Stomach smooth muscle (tissue), 2 donors: ENCODE measurements around the gene CELF2.

Source experiments
- H3K27ac ChIP-seq: one replicate; pipeline ENCODE4 v1.7.0; 2013; ENCODE audit warnings: mild to moderate bottlenecking, low read length, inconsistent platforms
- H3K27me3 ChIP-seq, 2 donors: one replicate each; pipeline ENCODE4 v1.7.0; 2013; ENCODE audit warnings: low read length in 2 of 2; ENCODE audit not compliant: insufficient read depth in 2 of 2, control insufficient read depth in 1 of 2
- H3K36me3 ChIP-seq, 2 donors: one replicate each; pipeline ENCODE4 v1.7.0; 2013; ENCODE audit warnings: low read length in 2 of 2; ENCODE audit not compliant: control insufficient read depth in 2 of 2, insufficient read depth in 2 of 2
- H3K4me1 ChIP-seq: one replicate; pipeline ENCODE4 v1.7.0; 2013; ENCODE audit warnings: low read length; ENCODE audit not compliant: control insufficient read depth, insufficient read depth
- H3K4me3 ChIP-seq, 2 donors: one replicate each; pipeline ENCODE4 v1.7.0; 2013; ENCODE audit warnings: low read length in 2 of 2
- H3K9ac ChIP-seq, 2 donors: one replicate each; pipeline ENCODE4 v1.7.0; 2013; ENCODE audit warnings: low read length in 2 of 2, mild to moderate bottlenecking in 1 of 2
- H3K9me3 ChIP-seq, 2 donors: one replicate each; pipeline ENCODE4 v1.7.0; 2013; ENCODE audit warnings: low read length in 2 of 2; ENCODE audit not compliant: control insufficient read depth in 2 of 2
- donor health status: healthy.
- donor health status: Pancreatic carcinoma.

The CELF2 gene

DNA sequence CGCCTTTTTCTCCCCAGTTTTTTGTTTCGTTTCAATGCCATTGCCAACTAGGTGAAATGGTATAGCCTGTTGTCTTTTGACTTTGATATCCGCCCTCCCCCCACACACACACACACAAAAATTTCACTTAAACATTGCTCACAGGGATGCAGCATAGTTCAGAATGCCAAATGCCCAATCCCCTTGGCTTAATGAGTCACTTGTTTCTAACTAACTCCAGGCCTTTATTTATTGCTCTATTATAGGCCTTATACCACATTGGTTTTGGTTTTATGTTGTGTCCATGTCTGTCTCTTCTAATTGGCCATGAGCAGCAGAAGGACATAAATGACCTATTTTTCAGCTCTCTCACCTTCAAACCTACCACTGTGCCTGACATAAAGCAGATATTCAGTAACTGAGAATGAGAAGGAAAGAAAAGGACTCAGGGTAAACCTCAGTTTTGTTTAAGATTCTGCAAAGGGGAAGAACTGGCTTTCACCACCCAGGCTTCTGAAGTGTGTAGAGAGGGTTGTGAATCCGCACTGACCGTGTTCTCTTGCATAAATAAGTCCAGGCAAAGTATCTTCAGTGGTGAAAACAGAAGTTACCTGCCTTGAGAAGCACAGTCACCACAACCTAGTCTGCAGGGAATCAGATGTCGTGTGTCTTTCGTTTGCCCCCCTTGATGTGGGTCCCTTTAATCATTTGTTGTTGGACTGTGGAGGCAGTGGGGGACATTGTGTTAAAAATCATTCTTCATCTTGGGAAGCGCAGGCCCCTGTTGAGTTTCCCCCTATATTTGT lies 139.8 kb downstream of the CELF2 start:
- peaks cover 31% of the 10 kb centered on the region for H3K4me1 ChIP-seq
- H3K4me3 ChIP-seq = no peak overlapping the region
- H3K9me3 ChIP-seq = no peaks in the 10 kb centered on the region
- no peak overlapping the region for H3K9ac ChIP-seq
- no peaks in the 10 kb centered on the region for H3K36me3 ChIP-seq
- H3K27me3 ChIP-seq = no peaks in the 10 kb centered on the region
- no peak overlapping the region for H3K27ac ChIP-seq

- Histone ChIP-seq H3K9ac (no peak overlapping the region), H3K27ac (no peak overlapping the region), H3K36me3 (no peaks in the 10 kb centered on the region), H3K4me3 (no peak overlapping the region), H3K9me3 (no peaks in the 10 kb centered on the region), H3K4me1 (peaks cover 35% of the 10 kb centered on the region), H3K27me3 (no peaks in the 10 kb centered on the region)
Observed at GRCh38 chr10:11158080-11158479, 140.4 kb downstream of the CELF2 start.

- H3K27ac ChIP-seq = peak overlapping the region; percentile 69
- H3K4me3 ChIP-seq = no peak overlapping the region
- H3K9ac ChIP-seq = peak overlapping the region in 1 of 2 donors; percentile 42
- no peaks in the 10 kb centered on the region for H3K36me3 ChIP-seq
- H3K27me3 ChIP-seq = no peaks in the 10 kb centered on the region
- H3K4me1 ChIP-seq = peaks cover 34% of the 10 kb centered on the region
- no peaks in the 10 kb centered on the region for H3K9me3 ChIP-seq
Observed at GRCh38 chr10:11159543-11160215, 142.0 kb downstream of the CELF2 start.

GRCh38 chr10:11161096-11161495 lies 143.4 kb downstream of the CELF2 start:
- peaks cover 38% of the 10 kb centered on the region for H3K4me1 ChIP-seq
- no peak overlapping the region for H3K27ac ChIP-seq

DNA sequence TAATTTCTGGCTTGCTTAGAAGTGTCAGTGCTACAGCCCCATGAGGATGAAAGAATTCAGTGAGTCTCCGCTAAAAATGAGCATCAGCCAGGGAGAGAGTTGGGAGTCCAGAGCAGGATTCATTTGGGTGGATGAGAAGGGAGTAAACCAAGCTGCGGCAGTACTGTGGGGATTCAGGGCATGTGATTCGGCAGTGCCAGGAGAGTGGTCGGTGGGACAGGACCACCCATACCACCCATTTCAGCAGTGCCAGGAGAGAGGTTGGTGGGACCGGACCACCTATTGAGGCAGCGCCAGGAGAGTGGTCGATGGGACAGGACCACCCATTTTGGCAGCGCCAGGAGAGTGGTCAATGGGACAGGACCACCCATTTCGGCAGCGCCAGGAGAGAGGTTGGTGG lies 144.2 kb downstream of the CELF2 start:
- no peak overlapping the region for H3K27ac ChIP-seq

More at GRCh38 chr10:11161096-11161495, 143.4 kb downstream of the CELF2 start:
- Histone ChIP-seq H3K9ac (no peak overlapping the region), H3K27me3 (no peaks in the 10 kb centered on the region), H3K36me3 (no peaks in the 10 kb centered on the region), H3K4me3 (no peak overlapping the region), H3K9me3 (no peaks in the 10 kb centered on the region)

GRCh38 chr10:11162828-11163599 lies 145.3 kb downstream of the CELF2 start:
- Histone ChIP-seq H3K9me3 (no peaks in the 10 kb centered on the region), H3K4me3 (peak overlapping the region; percentile 10 to 40), H3K27ac (peak overlapping the region; percentile 83), H3K4me1 (peaks cover 37% of the 10 kb centered on the region), H3K9ac (peak overlapping the region in 1 of 2 donors; percentile 51), H3K36me3 (peaks cover 0 to 4% of the 10 kb centered on the region in 2 donors), H3K27me3 (no peaks in the 10 kb centered on the region)

More for the DNA sequence above, 144.2 kb downstream of the CELF2 start:
- Histone ChIP-seq H3K27me3 (no peaks in the 10 kb centered on the region), H3K9ac (no peak overlapping the region), H3K4me1 (peaks cover 41% of the 10 kb centered on the region), H3K4me3 (no peak overlapping the region), H3K36me3 (no peaks in the 10 kb centered on the region), H3K9me3 (no peaks in the 10 kb centered on the region)

- H3K27ac ChIP-seq = peak overlapping the region; percentile 83
- H3K9me3 ChIP-seq = no peaks in the 10 kb centered on the region
- peak overlapping the region; percentile 91 to 92 for H3K4me3 ChIP-seq
- H3K9ac ChIP-seq = peak overlapping the region; percentile 51 to 68
- peaks cover 2 to 4% of the 10 kb centered on the region in 2 donors for H3K36me3 ChIP-seq
- H3K4me1 ChIP-seq = peaks cover 37% of the 10 kb centered on the region
- no peaks in the 10 kb centered on the region for H3K27me3 ChIP-seq
Observed at GRCh38 chr10:11163780-11164550, 146.3 kb downstream of the CELF2 start.

DNA sequence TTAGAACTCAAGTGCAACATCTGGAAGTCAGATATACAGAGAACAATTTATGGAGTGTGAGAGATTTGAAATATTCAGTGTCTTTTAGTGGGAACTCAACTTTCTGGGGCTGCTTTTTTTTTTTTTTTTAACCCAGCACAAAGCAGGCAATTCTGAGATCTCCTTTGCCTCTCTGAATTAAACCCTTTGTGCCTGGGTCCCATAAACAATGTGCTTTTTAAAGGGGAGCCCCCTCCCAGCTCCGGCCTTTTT lies 146.8 kb downstream of the CELF2 start:
- Histone ChIP-seq H3K27ac (peak overlapping the region; percentile 83), H3K9ac (peak overlapping the region in 1 of 2 donors; percentile 51), H3K4me3 (peak overlapping the region; percentile 91 to 92), H3K9me3 (no peaks in the 10 kb centered on the region), H3K36me3 (peaks cover 2 to 4% of the 10 kb centered on the region in 2 donors), H3K27me3 (no peaks in the 10 kb centered on the region), H3K4me1 (peaks cover 33% of the 10 kb centered on the region)

GRCh38 chr10:11164803-11165590 lies 147.3 kb downstream of the CELF2 start:
- Histone ChIP-seq H3K4me3 (peak overlapping the region; percentile 91 to 92), H3K27me3 (no peaks in the 10 kb centered on the region), H3K9me3 (no peaks in the 10 kb centered on the region), H3K27ac (peak overlapping the region; percentile 83), H3K9ac (peak overlapping the region; percentile 69 to 70), H3K36me3 (peaks cover 4% of the 10 kb centered on the region in 2 donors), H3K4me1 (peaks cover 28% of the 10 kb centered on the region)
